ENCODE data around the gene WDR74.

WDR74 gene

GRCh38 chr11:62796281-62796680, 43.1 kb downstream of the WDR74 start:
- no peak for DNase-seq (ENCODE audit: low read depth, low spot score)

DNA sequence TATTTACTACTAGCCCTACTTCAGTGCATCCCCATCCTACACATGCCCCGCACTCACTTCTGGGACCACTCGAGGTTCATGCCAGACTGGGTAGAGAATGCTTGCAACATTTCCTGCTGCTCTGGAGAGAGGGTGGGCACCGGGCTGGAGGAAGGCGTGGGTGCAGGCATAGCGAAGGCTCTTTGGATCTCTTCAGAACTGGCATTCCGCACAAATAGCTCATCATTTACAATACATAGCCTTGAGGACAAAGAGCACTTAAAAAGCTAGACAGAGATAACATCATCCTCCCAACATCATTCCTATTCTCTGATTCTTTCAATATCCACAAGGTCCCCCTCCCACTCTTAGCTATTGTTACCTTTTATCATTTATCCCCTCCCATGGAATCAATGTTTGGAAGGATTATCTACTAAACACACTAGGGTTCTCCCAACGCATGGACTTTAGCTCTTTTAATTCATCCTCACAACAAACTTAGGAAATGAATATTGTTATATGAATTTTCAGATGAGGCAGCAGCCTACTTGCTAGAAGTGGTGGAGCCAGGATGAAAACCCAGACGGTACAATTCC, 45.1 kb downstream of the WDR74 start:
- no peak for DNase-seq (ENCODE audit: low read depth, low spot score)

GRCh38 chr11:62792202-62792575, 47.2 kb downstream of the WDR74 start:
- DNase-seq (ENCODE audit: low read depth, low spot score): no peak

GRCh38 chr11:62791501-62792201, 47.7 kb downstream of the WDR74 start, which contains the start of gene TMEM223:
TSS of gene TMEM223 (minus strand) at chr11:62792006. CDS start at chr11:62791994, 12 bp downstream.
- peak; percentile 81 for DNase-seq (ENCODE audit: low read depth, low spot score)

GRCh38 chr11:62789576-62789975, 49.8 kb downstream of the WDR74 start:
- DNase-seq (ENCODE audit: low read depth, low spot score): no peak

DNA sequence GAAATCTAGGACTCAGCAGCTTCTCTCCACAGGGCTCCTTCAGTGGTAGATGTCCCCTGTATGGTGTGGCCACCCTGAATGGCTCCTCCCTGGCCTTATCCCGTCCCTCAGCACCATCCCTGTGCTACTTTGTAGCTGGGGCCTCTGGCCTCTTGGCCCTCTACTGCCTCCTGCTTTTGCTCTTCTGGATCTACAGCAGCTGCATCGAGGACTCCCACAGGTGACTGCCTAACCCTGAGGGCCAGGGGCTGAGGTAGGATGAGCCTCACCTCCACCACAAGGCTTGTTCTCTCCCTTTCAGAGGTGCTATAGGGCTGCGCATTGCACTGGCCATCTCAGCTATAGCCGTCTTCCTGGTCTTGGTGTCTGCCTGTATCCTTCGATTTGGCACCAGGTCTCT, 50.4 kb downstream of the WDR74 start:
- no peak for DNase-seq (ENCODE audit: low read depth, low spot score)

GRCh38 chr11:62787005-62787759, 52.2 kb downstream of the WDR74 start, which contains the start of gene TMEM179B:
TSS of gene TMEM179B (plus strand) at chr11:62787402. CDS start at chr11:62787432, 30 bp downstream.
- peak; percentile 98 for DNase-seq (ENCODE audit: low read depth, low spot score)

- DNase-seq (ENCODE audit: low read depth, low spot score): peak; percentile 49
Observed at GRCh38 chr11:62786318-62787004, 52.9 kb downstream of the WDR74 start.

All from activated naive CD8-positive, alpha-beta T cell treated with anti-CD3 and anti-CD28 coated beads, Interleukin-2, amount 50 U/mL, for 16 hours (primary cell).